ENCODE measurements around the gene TFG. TPM values are rescaled to one million over a fixed set of nuclear protein-coding genes. Genes with fewer than 3 reads are reported as not detected.

TFG gene
- total and polyA plus RNA-seq, 9 of the 15 experiments (the other 6 are each of a cell fraction or from before 2014, with no cell fraction given): 31.8 to 143 (median 57.8) TPM

GRCh38 chr3:100697723-100698285 is 11.5 kb upstream of the TFG start (continued):
- TF ChIP-seq ELF1 (tag; IDR thresholded peaks at IDR 0.05): no peak
- TF ChIP-seq U2AF2 (optimal IDR thresholded peaks at IDR 0.05; ENCODE audit: low read depth, low read length): no peak
- TF ChIP-seq ZNF699 (CRISPR knock-in tag; IDR thresholded peaks at IDR 0.05; ENCODE audit: insufficient replicate concordance): no peak
- no peak for TF ChIP-seq NEUROD1 (IDR thresholded peaks at IDR 0.05; ENCODE audit: borderline replicate concordance, low read depth, low read length, partially characterized antibody)
- no peak for TF ChIP-seq ZFP30 (CRISPR knock-in tag; IDR thresholded peaks at IDR 0.05; ENCODE audit: borderline replicate concordance)
- TF ChIP-seq ZNF12 (CRISPR knock-in tag; IDR thresholded peaks at IDR 0.05): no peak
- no peak for TF ChIP-seq ZNF785 (CRISPR knock-in tag; IDR thresholded peaks at IDR 0.05)
- no peak for TF ChIP-seq ZNF146 (CRISPR knock-in tag; IDR thresholded peaks at IDR 0.05; ENCODE audit: unreplicated experiment)
- no peak for TF ChIP-seq GTF3C2 (IDR thresholded peaks at IDR 0.05; ENCODE audit: borderline replicate concordance, extremely low read depth, insufficient read length)
- no peak for TF ChIP-seq THAP12 (CRISPR knock-in tag; IDR thresholded peaks at IDR 0.05)
